K562 (cell line): ENCODE measurements around the gene ABHD4.

Source experiments
- ZBTB7A ChIP-seq: IDR thresholded peaks from 2 replicates; pipeline ENCODE4 v1.6.1; 2011; ENCODE audit warnings: low read depth, mild to moderate bottlenecking, low read length, moderate library complexity, borderline replicate concordance; ENCODE audit not compliant: control insufficient read depth
- TF ChIP-seq, protein P1 (sequence below): sonication (generic); formaldehyde crosslinking; IDR thresholded peaks from 2 replicates; pipeline ENCODE4 v1.8.1; 2023; ENCODE audit warnings: mild to moderate bottlenecking, missing genetic modification reagents
- TF ChIP-seq, protein P2 (sequence below): IDR thresholded peaks from 2 replicates; pipeline ENCODE4 v1.6.1; 2012; ENCODE audit warnings: low read depth, low read length, improper control_type of control experiment, borderline replicate concordance
- TF ChIP-seq, protein P3 (sequence below): sonication (generic); formaldehyde crosslinking; IDR thresholded peaks from 2 replicates; pipeline ENCODE4 v1.9.0; 2022; ENCODE audit warnings: mild to moderate bottlenecking, missing genetic modification reagents

DNA sequence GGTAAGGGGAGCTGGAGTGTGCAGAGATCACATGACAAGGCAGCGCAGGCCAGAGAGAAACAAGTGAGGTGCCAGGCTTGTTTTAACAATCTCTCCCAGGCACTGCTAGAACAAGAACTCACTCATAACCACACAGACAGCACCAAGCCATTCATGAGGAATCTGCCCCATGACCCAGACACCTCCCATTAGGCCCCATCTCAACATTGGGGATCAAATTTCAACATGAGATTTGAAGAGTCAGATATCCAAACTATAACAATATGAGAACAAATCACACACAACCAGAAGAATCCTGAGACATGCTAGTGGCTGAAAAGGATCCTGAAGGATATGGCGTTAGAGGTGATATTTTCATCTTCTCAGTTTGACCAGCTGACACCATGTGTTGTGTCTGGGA lies 24.2 kb downstream of the ABHD4 start:
- TF ChIP-seq, protein P1, sequence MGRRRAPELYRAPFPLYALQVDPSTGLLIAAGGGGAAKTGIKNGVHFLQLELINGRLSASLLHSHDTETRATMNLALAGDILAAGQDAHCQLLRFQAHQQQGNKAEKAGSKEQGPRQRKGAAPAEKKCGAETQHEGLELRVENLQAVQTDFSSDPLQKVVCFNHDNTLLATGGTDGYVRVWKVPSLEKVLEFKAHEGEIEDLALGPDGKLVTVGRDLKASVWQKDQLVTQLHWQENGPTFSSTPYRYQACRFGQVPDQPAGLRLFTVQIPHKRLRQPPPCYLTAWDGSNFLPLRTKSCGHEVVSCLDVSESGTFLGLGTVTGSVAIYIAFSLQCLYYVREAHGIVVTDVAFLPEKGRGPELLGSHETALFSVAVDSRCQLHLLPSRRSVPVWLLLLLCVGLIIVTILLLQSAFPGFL = no peak
- TF ChIP-seq ZBTB7A = no peak
- TF ChIP-seq, protein P2, sequence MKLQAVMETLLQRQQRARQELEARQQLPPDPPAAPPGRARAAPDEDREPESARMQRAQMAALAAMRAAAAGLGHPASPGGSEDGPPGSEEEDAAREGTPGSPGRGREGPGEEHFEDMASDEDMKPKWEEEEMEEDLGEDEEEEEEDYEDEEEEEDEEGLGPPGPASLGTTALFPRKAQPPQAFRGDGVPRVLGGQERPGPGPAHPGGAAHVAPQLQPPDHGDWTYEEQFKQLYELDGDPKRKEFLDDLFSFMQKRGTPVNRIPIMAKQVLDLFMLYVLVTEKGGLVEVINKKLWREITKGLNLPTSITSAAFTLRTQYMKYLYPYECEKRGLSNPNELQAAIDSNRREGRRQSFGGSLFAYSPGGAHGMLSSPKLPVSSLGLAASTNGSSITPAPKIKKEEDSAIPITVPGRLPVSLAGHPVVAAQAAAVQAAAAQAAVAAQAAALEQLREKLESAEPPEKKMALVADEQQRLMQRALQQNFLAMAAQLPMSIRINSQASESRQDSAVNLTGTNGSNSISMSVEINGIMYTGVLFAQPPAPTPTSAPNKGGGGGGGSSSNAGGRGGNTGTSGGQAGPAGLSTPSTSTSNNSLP = no peak
- TF ChIP-seq, protein P3, sequence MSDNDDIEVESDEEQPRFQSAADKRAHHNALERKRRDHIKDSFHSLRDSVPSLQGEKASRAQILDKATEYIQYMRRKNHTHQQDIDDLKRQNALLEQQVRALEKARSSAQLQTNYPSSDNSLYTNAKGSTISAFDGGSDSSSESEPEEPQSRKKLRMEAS = no peak
